ENCODE results near the gene C11orf52. TPM values are rescaled to one million over a fixed set of nuclear protein-coding genes. Genes with fewer than 3 reads are reported as not detected.

Gene C11orf52
- total and polyA plus RNA-seq, 2 donors (not counting 3 experiments of a cell fraction or from before 2014, with no cell fraction given), result 0.31 to 0.76 TPM

DNA sequence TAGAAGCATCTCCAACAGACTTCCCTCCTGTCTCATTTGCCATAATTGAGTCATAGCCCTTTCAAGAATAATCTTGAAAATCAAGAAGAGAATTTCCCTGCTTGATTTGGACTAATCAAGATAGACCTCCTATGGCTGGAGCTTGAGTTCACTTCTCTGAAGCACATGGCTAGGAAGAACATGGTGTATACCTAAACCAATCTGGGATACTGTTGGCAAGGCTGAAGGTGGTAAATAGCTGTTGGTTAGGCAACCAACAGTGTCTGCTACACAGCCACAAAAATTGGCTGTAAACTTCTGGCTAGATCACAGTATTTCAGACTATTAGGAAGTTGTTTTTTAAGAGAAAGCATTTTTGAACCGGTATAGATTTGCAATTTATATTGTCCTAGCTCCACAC, 12.0 kb upstream of the C11orf52 start:
- Histone ChIP-seq H3K9me1 (replicated peaks; ENCODE audit: control insufficient read depth, extremely low read depth, insufficient read depth, low read length) (no peaks in the 10 kb centered on the region), H3K27ac (ENCODE audit: insufficient read depth, low read depth, low read length) (no peak overlapping the region), H3K9ac (replicated peaks; ENCODE audit: extremely low read depth, insufficient read depth, low read length) (no peak overlapping the region), H4K20me1 (replicated peaks; ENCODE audit: control insufficient read depth, extremely low read depth, insufficient read depth, low read length) (no peaks in the 10 kb centered on the region), H3K79me2 (ENCODE audit: control insufficient read depth, insufficient read depth, low read length) (no peaks in the 10 kb centered on the region), H3K4me2 (ENCODE audit: insufficient read depth, low read length) (no peak overlapping the region), H3K4me1 (ENCODE audit: control insufficient read depth, extremely low read depth, insufficient read depth, low read length) (no peaks in the 10 kb centered on the region), H3K4me3 (replicated peaks in 1 of 3; ENCODE audit: insufficient read depth in 1 of 3, low read depth in 1 of 3, low read length in 3 of 3) (no peak overlapping the region), H3K27me3 (ENCODE audit: control insufficient read depth in 2 of 2, insufficient read depth in 2 of 2, low read length in 2 of 2) (peaks cover 5 to 14% of the 10 kb centered on the region in 2 experiments), H2AFZ (ENCODE audit: low read depth, low read length) (no peak overlapping the region), H3K9me3 (replicated peaks; ENCODE audit: control insufficient read depth, insufficient read depth, low read length) (no peaks in the 10 kb centered on the region), H3K36me3 (ENCODE audit: control insufficient read depth in 2 of 2, extremely low read depth in 1 of 2, insufficient read depth in 2 of 2, low read length in 2 of 2) (no peaks in the 10 kb centered on the region)
- ChIA-PET POLR2A (no interaction called here), CTCF (no interaction called here)
- intact Hi-C loops (cut with micrococcal nuclease), result no loop called here
- no TSS peak for BruUV-seq (replicated peaks)
- TF ChIP-seq, protein P1, sequence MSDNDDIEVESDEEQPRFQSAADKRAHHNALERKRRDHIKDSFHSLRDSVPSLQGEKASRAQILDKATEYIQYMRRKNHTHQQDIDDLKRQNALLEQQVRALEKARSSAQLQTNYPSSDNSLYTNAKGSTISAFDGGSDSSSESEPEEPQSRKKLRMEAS (IDR thresholded peaks at IDR 0.05; ENCODE audit: insufficient read depth, insufficient read length), result no peak
- TF ChIP-seq EZH2 (IDR thresholded peaks at IDR 0.05; ENCODE audit: borderline replicate concordance, low read depth, low read length, severe bottlenecking) (no peak), POLR2AphosphoS5 (IDR thresholded peaks at IDR 0.05; ENCODE audit: insufficient read depth, low read depth, low read length) (no peak), GATA2 (IDR thresholded peaks at IDR 0.05; ENCODE audit: insufficient read depth, insufficient read length, low read depth, low read length) (no peak), FOS (IDR thresholded peaks at IDR 0.05; ENCODE audit: borderline replicate concordance, insufficient read depth, low read length) (no peak), POLR2A (IDR thresholded peaks at IDR 0.05; ENCODE audit: low read depth, low read length) (no peak), JUN (IDR thresholded peaks at IDR 0.05; ENCODE audit: borderline replicate concordance, insufficient read depth, insufficient read length, low read depth) (no peak), MYC (IDR thresholded peaks at IDR 0.05; ENCODE audit: low read depth, low read length) (no peak)
- TF ChIP-seq, protein P2, sequence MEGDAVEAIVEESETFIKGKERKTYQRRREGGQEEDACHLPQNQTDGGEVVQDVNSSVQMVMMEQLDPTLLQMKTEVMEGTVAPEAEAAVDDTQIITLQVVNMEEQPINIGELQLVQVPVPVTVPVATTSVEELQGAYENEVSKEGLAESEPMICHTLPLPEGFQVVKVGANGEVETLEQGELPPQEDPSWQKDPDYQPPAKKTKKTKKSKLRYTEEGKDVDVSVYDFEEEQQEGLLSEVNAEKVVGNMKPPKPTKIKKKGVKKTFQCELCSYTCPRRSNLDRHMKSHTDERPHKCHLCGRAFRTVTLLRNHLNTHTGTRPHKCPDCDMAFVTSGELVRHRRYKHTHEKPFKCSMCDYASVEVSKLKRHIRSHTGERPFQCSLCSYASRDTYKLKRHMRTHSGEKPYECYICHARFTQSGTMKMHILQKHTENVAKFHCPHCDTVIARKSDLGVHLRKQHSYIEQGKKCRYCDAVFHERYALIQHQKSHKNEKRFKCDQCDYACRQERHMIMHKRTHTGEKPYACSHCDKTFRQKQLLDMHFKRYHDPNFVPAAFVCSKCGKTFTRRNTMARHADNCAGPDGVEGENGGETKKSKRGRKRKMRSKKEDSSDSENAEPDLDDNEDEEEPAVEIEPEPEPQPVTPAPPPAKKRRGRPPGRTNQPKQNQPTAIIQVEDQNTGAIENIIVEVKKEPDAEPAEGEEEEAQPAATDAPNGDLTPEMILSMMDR (IDR thresholded peaks at IDR 0.05; ENCODE audit: extremely low read depth in 1 of 2, insufficient read depth in 1 of 2, low read depth in 1 of 2, low read length in 2 of 2), result no peak
- FAIRE-seq, result no peak
- dilution Hi-C loops (cut with MboI; ENCODE audit: extremely low pct_ligation_motif_present, low sequenced_read_pairs), result no loop called here
- no peak for DNase-seq (ENCODE audit: low read depth, low spot score)
